T-cell (primary cell): ENCODE measurements around the gene HOTAIR. TPM values are rescaled to one million over a fixed set of nuclear protein-coding genes. Genes with fewer than 3 reads are reported as not detected.
A peak's percentile ranks its signal among the peaks of the same experiment; 100 is the strongest.

Source experiments
- ATAC-seq, 4 experiments: fragments of 200-7000 bp in 3 of 4; fragments of 150-1000 bp in 1 of 4; cut with Tn5 transposase; replicated peaks in 1 of 4; 1 replicate in 3 of 4; 2 replicates in 1 of 4; pipeline ENCODE4 v1.10.0; 2021; ENCODE audit warnings: moderate library complexity in 3 of 4, mild to moderate bottlenecking in 2 of 4, moderate number of reproducible peaks in 1 of 4
- CTCF ChIA-PET, 2 donors: fragments of 300-600 bp; sonication (Branson Sonifier 250); formaldehyde crosslinking; loops; one replicate each; lab custom pipeline; 2022; ENCODE audit warnings: antibody characterized with exemption in 2 of 2; lab: Charles Lee
- POLR2A ChIA-PET, 2 donors: fragments of 300-600 bp; sonication (Branson Sonifier 250); formaldehyde crosslinking; loops; one replicate each; lab custom pipeline; 2022; ENCODE audit warnings: antibody characterized with exemption in 2 of 2; lab: Charles Lee
- DNase-seq, 35 experiments: peaks; one replicate each; pipeline versions ENCODE4 v3.0.0 to v3.0.0-alpha.2; 2013 to 2023
- H3K27ac ChIP-seq: one replicate; pipeline ENCODE4 v1.5.1; 2013; ENCODE audit warnings: low read length
- H3K27me3 ChIP-seq, 2 experiments: replicated peaks in 1 of 2; 1 replicate in 1 of 2; 2 replicates in 1 of 2; pipeline versions ENCODE4 v1.6.1 to v1.7.0; 2013; ENCODE audit warnings: low read length in 1 of 2, mixed read lengths in 1 of 2; ENCODE audit not compliant: control insufficient read depth in 2 of 2, insufficient read depth in 2 of 2; ENCODE audit errors: extremely low read depth in 1 of 2
- H3K36me3 ChIP-seq, 2 donors: 1 replicate in 1 of 2; 2 replicates in 1 of 2; pipeline versions ENCODE4 v1.6.1 to v1.7.0; 2013; ENCODE audit warnings: low read length in 1 of 2; ENCODE audit not compliant: control insufficient read depth in 2 of 2, insufficient read depth in 1 of 2; ENCODE audit errors: extremely low read depth in 1 of 2
- H3K4me1 ChIP-seq, 2 experiments: 1 replicate in 1 of 2; 2 replicates in 1 of 2; pipeline versions ENCODE4 v1.6.1 to v1.7.0; 2013; ENCODE audit warnings: low read length in 2 of 2, mixed read lengths in 1 of 2; ENCODE audit not compliant: insufficient read depth in 2 of 2, control insufficient read depth in 1 of 2; ENCODE audit errors: extremely low read depth in 1 of 2
- H3K4me3 ChIP-seq, 2 donors: 1 replicate in 1 of 2; 2 replicates in 1 of 2; pipeline versions ENCODE4 v1.5.1 to v1.7.0; 2013; ENCODE audit warnings: mild to moderate bottlenecking in 2 of 2, low read length in 1 of 2, moderate library complexity in 1 of 2; ENCODE audit not compliant: control insufficient read depth in 1 of 2; ENCODE audit errors: extremely low read depth in 1 of 2
- H3K9me3 ChIP-seq: 2 replicates; pipeline ENCODE4 v1.7.0; 2013
- H3K27ac Mint-ChIP-seq, 2 donors: one replicate each; pipeline ENCODE4 v1.8.0; 2020 to 2021; ENCODE audit warnings: mild to moderate bottlenecking in 2 of 2, mixed read lengths in 2 of 2
- H3K27me3 Mint-ChIP-seq, 2 donors: one replicate each; pipeline ENCODE4 v1.8.0; 2021 to 2022; ENCODE audit warnings: mixed read lengths in 2 of 2
- H3K36me3 Mint-ChIP-seq: one replicate; pipeline ENCODE4 v1.8.0; 2021; ENCODE audit warnings: mixed read lengths
- H3K4me1 Mint-ChIP-seq, 3 donors: one replicate each; pipeline ENCODE4 v1.8.0; 2020 to 2022; ENCODE audit warnings: mixed read lengths in 3 of 3, mild to moderate bottlenecking in 1 of 3
- H3K4me3 Mint-ChIP-seq, 3 donors: one replicate each; pipeline ENCODE4 v1.8.0; 2020 to 2022; ENCODE audit warnings: mild to moderate bottlenecking in 3 of 3, mixed read lengths in 3 of 3, moderate library complexity in 3 of 3
- H3K9me3 Mint-ChIP-seq, 3 donors: one replicate each; pipeline ENCODE4 v1.8.0; 2020 to 2022; ENCODE audit warnings: mixed read lengths in 3 of 3
- WGBS: methylation state at CpG from one replicate; pipeline ENCODE4 v1.1.5; 2013; ENCODE audit warnings: missing lambda C conversion rate; ENCODE audit not compliant: insufficient coverage; 5-methylcytosine and 5-hydroxymethylcytosine counted together
- total RNA-seq, 35 experiments: library from RNA in 6 of 35; stranded (reverse) in 6 of 35; fragments of 120-200 nt in 1 of 35; gene quantifications; one replicate each; pipeline versions ENCODE4 v1.2.1 to v1.2.4 and lab custom pipeline; 2013 to 2026

Gene HOTAIR
- total RNA-seq, 5 donors from 2014 or later (not counting 1 experiment from before 2014, with no cell fraction given), result not detected

- Mint-ChIP-seq H3K4me3 (no peak overlapping the region), H3K4me1 (peaks cover 22 to 27% (median 22%) of the 10 kb centered on the region in 3 donors), H3K27me3 (peaks cover 83 to 89% of the 10 kb centered on the region in 2 donors), H3K9me3 (no peaks in the 10 kb centered on the region), H3K27ac (no peak overlapping the region), H3K36me3 (peaks cover 7% of the 10 kb centered on the region)
- DNase-seq, result no peak
- ATAC-seq, result no peak
- Histone ChIP-seq H3K27me3 (peaks cover 38 to 99% of the 10 kb centered on the region in 2 experiments), H3K4me3 (no peak overlapping the region), H3K9me3 (no peaks in the 10 kb centered on the region), H3K27ac (no peak overlapping the region), H3K4me1 (peaks cover 5 to 37% of the 10 kb centered on the region in 2 experiments), H3K36me3 (no peaks in the 10 kb centered on the region)
- ChIA-PET CTCF (no interaction called here), POLR2A (no interaction called here)
- 28% methylated on average over 6 of the region's 9 CpGs for WGBS
Observed at GRCh38 chr12:53972152-53972702, 2.5 kb downstream of the HOTAIR start.

GRCh38 chr12:53971686-53972085 is 3.1 kb downstream of the HOTAIR start:
- H3K27me3 ChIP-seq, result peaks cover 38 to 100% of the 10 kb centered on the region in 2 experiments
- no peak overlapping the region for H3K4me3 ChIP-seq
- ChIA-PET CTCF (no interaction called here), POLR2A (no interaction called here)
- Mint-ChIP-seq H3K36me3 (peaks cover 7% of the 10 kb centered on the region), H3K27ac (no peak overlapping the region), H3K4me1 (peaks cover 25 to 31% (median 25%) of the 10 kb centered on the region in 3 donors), H3K4me3 (no peak overlapping the region), H3K9me3 (no peaks in the 10 kb centered on the region), H3K27me3 (peaks cover 80 to 89% of the 10 kb centered on the region in 2 donors)
- H3K9me3 ChIP-seq, result no peaks in the 10 kb centered on the region
- no peak for ATAC-seq
- no peak for DNase-seq
- no CpG with 5 or more reads among the region's 2 CpGs for WGBS
- no peaks in the 10 kb centered on the region for H3K36me3 ChIP-seq
- H3K4me1 ChIP-seq, result peaks cover 5 to 41% of the 10 kb centered on the region in 2 experiments
- no peak overlapping the region for H3K27ac ChIP-seq

- H3K4me1 Mint-ChIP-seq, result peaks cover 30 to 36% (median 31%) of the 10 kb centered on the region in 3 donors
- H3K36me3 ChIP-seq, result no peaks in the 10 kb centered on the region
- H3K9me3 Mint-ChIP-seq, result no peaks in the 10 kb centered on the region
- peaks cover 7% of the 10 kb centered on the region for H3K36me3 Mint-ChIP-seq
- peaks cover 5 to 43% of the 10 kb centered on the region in 2 experiments for H3K4me1 ChIP-seq
- H3K4me3 Mint-ChIP-seq, result no peak overlapping the region
- DNase-seq, result no peak
- no peak for ATAC-seq
- H3K4me3 ChIP-seq, result no peak overlapping the region
- POLR2A ChIA-PET, result no interaction called here
- no peak overlapping the region for H3K27ac ChIP-seq
- CTCF ChIA-PET, result no interaction called here
- peaks cover 80 to 89% of the 10 kb centered on the region in 2 donors for H3K27me3 Mint-ChIP-seq
- H3K27me3 ChIP-seq, result peaks cover 33 to 100% of the 10 kb centered on the region in 2 experiments
- no peak overlapping the region for H3K27ac Mint-ChIP-seq
- H3K9me3 ChIP-seq, result no peaks in the 10 kb centered on the region
- no CpG with 5 or more reads among the region's 3 CpGs for WGBS
Observed at GRCh38 chr12:53971129-53971528, 3.6 kb downstream of the HOTAIR start.

- Mint-ChIP-seq H3K27me3 (peaks cover 79 to 89% of the 10 kb centered on the region in 2 donors), H3K4me3 (no peak overlapping the region), H3K4me1 (peaks cover 29 to 37% (median 30%) of the 10 kb centered on the region in 3 donors), H3K9me3 (no peaks in the 10 kb centered on the region), H3K36me3 (peaks cover 7% of the 10 kb centered on the region), H3K27ac (no peak overlapping the region)
- no peak for DNase-seq
- no peak for ATAC-seq
- Histone ChIP-seq H3K4me1 (peaks cover 5 to 43% of the 10 kb centered on the region in 2 experiments), H3K27ac (no peak overlapping the region), H3K36me3 (no peaks in the 10 kb centered on the region), H3K9me3 (no peaks in the 10 kb centered on the region), H3K27me3 (peaks cover 34 to 100% of the 10 kb centered on the region in 2 experiments), H3K4me3 (no peak overlapping the region)
- POLR2A ChIA-PET, result no interaction called here
- CTCF ChIA-PET, result no interaction called here
- 33% methylated on average over 1 of the region's 4 CpGs for WGBS
Observed at GRCh38 chr12:53970451-53970850, 4.3 kb downstream of the HOTAIR start.

- Histone ChIP-seq H3K4me1 (peaks cover 5 to 40% of the 10 kb centered on the region in 2 experiments), H3K36me3 (no peaks in the 10 kb centered on the region), H3K27ac (no peak overlapping the region), H3K4me3 (no peak overlapping the region), H3K27me3 (peaks cover 38 to 100% of the 10 kb centered on the region in 2 experiments), H3K9me3 (no peaks in the 10 kb centered on the region)
- Mint-ChIP-seq H3K27me3 (peaks cover 82 to 92% of the 10 kb centered on the region in 2 donors), H3K4me1 (peaks cover 29 to 42% (median 30%) of the 10 kb centered on the region in 3 donors), H3K36me3 (peaks cover 7% of the 10 kb centered on the region), H3K9me3 (no peaks in the 10 kb centered on the region), H3K4me3 (no peak overlapping the region), H3K27ac (peak overlapping the region in 1 of 2 donors; percentile 19)
- ChIA-PET POLR2A (no interaction called here), CTCF (no interaction called here)
- ATAC-seq (no peak), DNase-seq (no peak)
- WGBS, result 16% methylated on average over 7 of the region's 12 CpGs
Observed at GRCh38 chr12:53969588-53970259, 5.0 kb downstream of the HOTAIR start.

GRCh38 chr12:53968214-53969127 is 6.3 kb downstream of the HOTAIR start:
- peaks cover 7% of the 10 kb centered on the region for H3K36me3 Mint-ChIP-seq
- H3K27ac Mint-ChIP-seq, result no peak overlapping the region
- WGBS, result 25% methylated on average over 14 of the region's 24 CpGs
- Histone ChIP-seq H3K9me3 (no peaks in the 10 kb centered on the region), H3K27ac (no peak overlapping the region), H3K4me1 (peaks cover 0 to 37% of the 10 kb centered on the region in 2 experiments), H3K4me3 (no peak overlapping the region), H3K36me3 (no peaks in the 10 kb centered on the region), H3K27me3 (peaks cover 44 to 96% of the 10 kb centered on the region in 2 experiments)
- peaks cover 95 to 99% of the 10 kb centered on the region in 2 donors for H3K27me3 Mint-ChIP-seq
- ChIA-PET CTCF (no interaction called here), POLR2A (no interaction called here)
- ATAC-seq (no peak), DNase-seq (no peak)
- no peaks in the 10 kb centered on the region for H3K9me3 Mint-ChIP-seq
- peaks cover 34 to 47% (median 39%) of the 10 kb centered on the region in 3 donors for H3K4me1 Mint-ChIP-seq
- no peak overlapping the region for H3K4me3 Mint-ChIP-seq
